Activated T-cell treated with anti-CD3 and anti-CD28 coated beads, Interleukin-2, amount 50 U/mL, for 24 hours (primary cell): ENCODE measurements around the gene MYG1.
A peak's percentile ranks its signal among the peaks of the same experiment; 100 is the strongest.
"Not testable (repeated sequence)": the region's sequence is repeated elsewhere in the genome, so short reads cannot be mapped to it uniquely, and the experiment has no call there.

ENCODE experiments used
- DNase-seq: peaks from one replicate; pipeline ENCODE4 v3.0.0-alpha.2; 2020
- H3K27ac Mint-ChIP-seq: 2 replicates; pipeline ENCODE4 v1.8.0; 2020; ENCODE audit warnings: mild to moderate bottlenecking, mixed read lengths
- H3K27me3 Mint-ChIP-seq: 2 replicates; pipeline ENCODE4 v1.8.0; 2020; ENCODE audit warnings: mixed read lengths
- H3K36me3 Mint-ChIP-seq: 2 replicates; pipeline ENCODE4 v1.8.0; 2020; ENCODE audit warnings: low read depth, mixed read lengths
- H3K4me1 Mint-ChIP-seq: 2 replicates; pipeline ENCODE4 v1.8.0; 2020; ENCODE audit warnings: low read depth, mixed read lengths
- H3K4me3 Mint-ChIP-seq: 2 replicates; pipeline ENCODE4 v1.8.0; 2020; ENCODE audit warnings: mild to moderate bottlenecking, moderate library complexity, mixed read lengths
- H3K9me3 Mint-ChIP-seq: 2 replicates; pipeline ENCODE4 v1.8.0; 2020; ENCODE audit warnings: mixed read lengths

MYG1 gene

DNA sequence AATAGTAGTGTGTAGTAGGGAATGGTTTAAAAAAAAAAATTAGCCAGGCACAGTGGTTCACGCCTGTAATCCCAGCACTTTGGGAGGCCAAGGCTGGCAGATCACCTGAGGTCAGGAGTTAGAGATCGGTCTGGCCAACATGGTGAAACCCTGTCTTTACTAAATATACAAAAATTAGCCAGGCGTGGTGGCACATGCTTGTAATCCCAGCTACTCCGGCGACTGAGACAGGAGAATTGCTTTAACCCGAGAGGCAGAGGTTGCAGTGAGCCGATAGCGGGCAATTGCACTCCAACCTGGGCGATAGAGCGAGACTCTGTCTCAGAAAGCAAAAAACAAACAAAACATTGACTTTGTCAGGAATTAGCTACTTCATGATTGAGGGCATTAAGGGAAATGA is 2.4 kb upstream of the MYG1 start:
- Mint-ChIP-seq H3K27ac (peak overlapping the region; percentile 91), H3K36me3 (peaks cover 99% of the 10 kb centered on the region), H3K4me1 (peaks cover 64% of the 10 kb centered on the region), H3K4me3 (peak overlapping the region; percentile 100)
- H3K27me3 Mint-ChIP-seq, DNase-seq, H3K9me3 Mint-ChIP-seq: not testable (repeated sequence)

DNA sequence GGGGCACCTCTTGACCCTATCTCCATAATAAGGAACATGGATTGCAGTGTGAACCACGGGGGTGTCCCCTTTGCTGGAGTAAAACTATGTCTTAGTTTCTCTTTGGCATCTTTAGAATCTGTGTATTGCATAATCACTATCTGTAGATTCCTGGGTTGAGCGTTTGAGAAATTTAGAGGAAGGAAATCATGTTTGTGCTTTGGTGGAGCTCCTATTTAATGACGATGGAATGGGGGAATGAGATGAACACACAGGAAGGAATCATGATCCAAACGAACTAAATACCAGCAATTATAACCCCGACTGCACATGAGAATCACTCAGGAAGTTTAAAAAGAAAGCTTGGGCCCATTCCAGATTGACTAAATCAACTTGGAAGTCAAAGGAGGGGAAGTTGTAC is 1.3 kb upstream of the MYG1 start:
- DNase-seq = no peak
- Mint-ChIP-seq H3K4me1 (peaks cover 74% of the 10 kb centered on the region), H3K27ac (peak overlapping the region; percentile 91), H3K9me3 (no peaks in the 10 kb centered on the region), H3K27me3 (no peaks in the 10 kb centered on the region), H3K36me3 (peaks cover 99% of the 10 kb centered on the region), H3K4me3 (peak overlapping the region; percentile 100)

DNA sequence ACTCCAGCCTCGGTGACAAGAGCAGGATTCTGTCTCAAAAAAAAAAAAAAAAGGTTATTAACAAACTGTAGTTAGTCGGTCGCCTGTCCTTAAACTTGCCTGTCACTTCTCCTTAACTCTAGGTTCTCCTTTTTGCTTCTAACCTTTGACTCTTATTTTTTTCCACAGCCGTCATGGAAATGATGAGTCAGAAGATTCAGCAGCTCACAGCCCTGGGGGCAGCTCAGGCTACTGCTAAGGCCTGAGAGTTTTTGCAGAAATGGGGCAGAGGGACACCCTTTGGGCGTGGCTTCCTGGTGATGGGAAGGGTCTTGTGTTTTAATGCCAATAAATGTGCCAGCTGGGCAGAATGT is 418 bp upstream of the MYG1 start:
- Mint-ChIP-seq H3K27me3 (no peaks in the 10 kb centered on the region), H3K9me3 (no peaks in the 10 kb centered on the region), H3K27ac (peak overlapping the region; percentile 91), H3K36me3 (peaks cover 99% of the 10 kb centered on the region), H3K4me1 (peaks cover 76% of the 10 kb centered on the region), H3K4me3 (peak overlapping the region; percentile 87)
- DNase-seq = no peak

DNA sequence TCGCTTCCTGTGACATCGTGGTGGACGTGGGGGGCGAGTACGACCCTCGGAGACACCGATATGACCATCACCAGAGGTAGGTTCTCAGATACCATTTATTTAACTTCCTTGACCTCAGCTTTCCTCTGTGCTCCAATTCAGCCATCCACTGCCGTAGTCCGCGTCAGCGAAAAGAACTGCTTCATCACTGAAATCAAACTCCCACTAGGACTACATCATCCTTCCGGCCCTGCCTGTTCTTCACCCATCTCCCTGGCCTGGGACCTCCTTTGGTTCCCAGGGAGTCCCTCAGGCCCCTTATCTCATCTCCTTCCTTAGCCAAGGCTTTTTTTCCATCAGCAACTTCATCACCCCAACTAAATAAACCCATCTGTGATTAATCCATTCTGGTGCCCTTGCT is 692 bp downstream of the MYG1 start:
- Mint-ChIP-seq H3K27ac (peak overlapping the region; percentile 91), H3K27me3 (no peaks in the 10 kb centered on the region), H3K36me3 (peaks cover 96% of the 10 kb centered on the region), H3K4me1 (peaks cover 66% of the 10 kb centered on the region), H3K9me3 (no peaks in the 10 kb centered on the region), H3K4me3 (peak overlapping the region; percentile 87)
- DNase-seq = no peak

DNA sequence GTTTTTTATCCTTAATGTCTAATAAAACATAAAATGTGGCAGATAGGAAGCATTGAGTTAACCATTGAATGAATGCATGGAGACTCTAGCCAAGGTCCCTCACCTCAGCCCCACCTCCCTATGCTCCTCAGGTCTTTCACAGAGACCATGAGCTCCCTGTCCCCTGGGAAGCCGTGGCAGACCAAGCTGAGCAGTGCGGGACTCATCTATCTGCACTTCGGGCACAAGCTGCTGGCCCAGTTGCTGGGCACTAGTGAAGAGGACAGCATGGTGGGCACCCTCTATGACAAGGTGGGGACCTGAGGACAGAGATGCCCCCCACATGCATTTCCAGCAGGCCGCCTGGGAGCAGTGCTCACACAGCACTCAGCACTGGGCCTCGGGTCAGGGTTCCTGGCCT is 3.4 kb downstream of the MYG1 start:
- Mint-ChIP-seq H3K27ac (peak overlapping the region; percentile 28), H3K4me3 (peak overlapping the region; percentile 6), H3K36me3 (peaks cover 96% of the 10 kb centered on the region), H3K27me3 (no peaks in the 10 kb centered on the region), H3K9me3 (no peaks in the 10 kb centered on the region), H3K4me1 (peaks cover 49% of the 10 kb centered on the region)
- no peak for DNase-seq

DNA sequence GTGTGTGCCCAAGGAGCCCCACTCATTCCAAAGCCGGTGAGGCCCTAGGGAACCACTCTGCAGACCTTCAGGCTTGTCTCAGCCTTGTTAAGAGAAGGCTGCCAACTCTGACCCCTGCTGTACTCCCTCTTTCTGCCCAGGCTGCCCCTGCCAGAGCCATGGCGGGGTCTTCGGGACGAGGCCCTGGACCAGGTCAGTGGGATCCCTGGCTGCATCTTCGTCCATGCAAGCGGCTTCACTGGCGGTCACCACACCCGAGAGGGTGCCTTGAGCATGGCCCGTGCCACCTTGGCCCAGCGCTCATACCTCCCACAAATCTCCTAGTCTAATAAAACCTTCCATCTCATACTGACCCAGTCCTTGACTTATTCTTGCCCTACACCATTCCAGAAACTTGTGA is 7.3 kb downstream of the MYG1 start:
- Mint-ChIP-seq H3K4me3 (no peak overlapping the region), H3K36me3 (peaks cover 93% of the 10 kb centered on the region), H3K27ac (peak overlapping the region; percentile 4), H3K4me1 (peaks cover 14% of the 10 kb centered on the region), H3K27me3 (no peaks in the 10 kb centered on the region), H3K9me3 (no peaks in the 10 kb centered on the region)
- no peak for DNase-seq

DNA sequence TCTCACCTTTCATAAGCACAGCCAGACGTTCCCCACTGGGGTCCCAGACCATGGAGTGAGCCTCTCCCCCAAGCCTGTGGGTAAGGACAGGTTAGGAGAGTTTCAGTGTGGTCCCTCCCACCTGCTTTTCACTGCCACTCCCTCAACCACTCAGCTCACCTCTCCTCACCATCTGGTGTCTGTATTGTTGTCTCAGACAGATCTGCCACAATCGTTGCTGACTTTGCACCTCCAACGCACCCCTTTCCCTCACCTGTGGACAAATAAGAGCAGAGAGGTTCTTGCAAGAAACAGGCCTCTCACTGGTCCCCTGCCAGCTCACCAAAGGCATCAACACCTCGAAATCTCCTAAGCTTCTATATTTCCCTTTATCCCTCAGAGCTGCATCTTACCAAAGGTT is 8.8 kb downstream of the MYG1 start:
- H3K4me3 Mint-ChIP-seq = no peak overlapping the region
- no peak for DNase-seq
- H3K27ac Mint-ChIP-seq = peak overlapping the region; percentile 34
- peaks cover 1% of the 10 kb centered on the region for H3K4me1 Mint-ChIP-seq
- H3K27me3 Mint-ChIP-seq = no peaks in the 10 kb centered on the region
- peaks cover 84% of the 10 kb centered on the region for H3K36me3 Mint-ChIP-seq
- no peaks in the 10 kb centered on the region for H3K9me3 Mint-ChIP-seq

DNA sequence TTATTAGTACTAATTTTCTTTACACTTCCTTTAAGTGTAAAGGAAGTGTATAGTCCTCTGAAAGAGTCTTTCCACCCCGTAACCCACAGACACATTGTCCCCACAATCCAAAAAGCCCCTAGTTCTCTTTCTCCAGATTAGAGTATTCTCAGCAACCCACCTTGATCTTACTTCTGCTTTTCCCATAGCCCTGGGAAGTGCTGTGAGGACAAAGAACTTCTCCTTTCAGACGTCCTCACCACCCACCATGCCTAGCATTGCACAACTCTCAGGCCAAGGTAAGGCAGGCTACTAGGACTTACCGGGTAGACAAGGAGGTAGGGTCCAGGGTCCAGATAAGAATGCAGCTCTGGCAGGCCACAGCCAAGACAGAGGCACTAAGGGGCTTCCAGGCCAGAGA is 14.5 kb downstream of the MYG1 start:
- H3K36me3 Mint-ChIP-seq = peaks cover 79% of the 10 kb centered on the region
- no peak overlapping the region for H3K4me3 Mint-ChIP-seq
- peaks cover 9% of the 10 kb centered on the region for H3K4me1 Mint-ChIP-seq
- no peak for DNase-seq
- no peaks in the 10 kb centered on the region for H3K9me3 Mint-ChIP-seq
- peak overlapping the region; percentile 66 for H3K27ac Mint-ChIP-seq
- H3K27me3 Mint-ChIP-seq = no peaks in the 10 kb centered on the region

DNA sequence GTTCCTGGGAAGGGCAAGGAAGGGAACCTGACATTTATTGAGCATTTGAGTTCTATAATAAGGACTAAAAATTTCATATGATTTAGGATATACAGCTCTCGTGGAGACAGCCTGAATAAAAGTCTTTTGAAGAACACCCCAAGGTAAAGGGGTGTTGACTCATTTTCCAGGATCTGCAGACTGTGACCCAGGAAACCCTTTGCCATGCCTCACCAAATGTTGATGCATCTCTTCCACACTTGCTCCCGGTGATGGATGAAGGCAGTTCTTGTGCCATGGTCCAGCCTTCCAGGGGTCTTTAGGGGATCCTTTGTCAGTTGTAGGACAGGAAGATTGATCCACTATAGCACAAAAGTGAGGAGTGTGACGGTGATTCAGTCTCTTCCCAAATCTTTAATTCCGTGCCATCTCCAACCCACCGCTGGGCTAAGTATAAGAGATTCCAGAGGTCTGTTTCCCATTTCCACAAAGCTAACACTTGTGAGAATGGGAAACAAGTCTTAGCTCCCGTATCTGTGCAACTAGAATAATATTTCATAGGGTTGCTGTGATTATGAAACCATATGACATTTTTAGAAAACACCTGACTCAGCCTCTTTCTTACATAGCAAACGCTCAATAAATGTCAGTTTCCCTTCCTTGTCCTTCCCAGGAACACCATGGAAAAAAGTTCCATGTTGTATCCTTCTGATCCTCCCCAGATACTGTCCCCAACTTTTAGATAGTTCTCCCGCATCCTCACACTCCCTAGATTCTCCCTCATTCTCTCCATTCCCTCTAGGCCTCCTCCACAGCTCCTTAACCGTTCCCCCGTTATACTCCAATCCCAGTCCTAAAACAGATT is 21.1 kb downstream of the MYG1 start:
- no peaks in the 10 kb centered on the region for H3K27me3 Mint-ChIP-seq
- no peak for DNase-seq
- H3K27ac Mint-ChIP-seq = peak overlapping the region; percentile 99
- H3K4me3 Mint-ChIP-seq = peak overlapping the region; percentile 95
- H3K4me1 Mint-ChIP-seq = peaks cover 47% of the 10 kb centered on the region
- H3K9me3 Mint-ChIP-seq = no peaks in the 10 kb centered on the region
- peaks cover 46% of the 10 kb centered on the region for H3K36me3 Mint-ChIP-seq

DNA sequence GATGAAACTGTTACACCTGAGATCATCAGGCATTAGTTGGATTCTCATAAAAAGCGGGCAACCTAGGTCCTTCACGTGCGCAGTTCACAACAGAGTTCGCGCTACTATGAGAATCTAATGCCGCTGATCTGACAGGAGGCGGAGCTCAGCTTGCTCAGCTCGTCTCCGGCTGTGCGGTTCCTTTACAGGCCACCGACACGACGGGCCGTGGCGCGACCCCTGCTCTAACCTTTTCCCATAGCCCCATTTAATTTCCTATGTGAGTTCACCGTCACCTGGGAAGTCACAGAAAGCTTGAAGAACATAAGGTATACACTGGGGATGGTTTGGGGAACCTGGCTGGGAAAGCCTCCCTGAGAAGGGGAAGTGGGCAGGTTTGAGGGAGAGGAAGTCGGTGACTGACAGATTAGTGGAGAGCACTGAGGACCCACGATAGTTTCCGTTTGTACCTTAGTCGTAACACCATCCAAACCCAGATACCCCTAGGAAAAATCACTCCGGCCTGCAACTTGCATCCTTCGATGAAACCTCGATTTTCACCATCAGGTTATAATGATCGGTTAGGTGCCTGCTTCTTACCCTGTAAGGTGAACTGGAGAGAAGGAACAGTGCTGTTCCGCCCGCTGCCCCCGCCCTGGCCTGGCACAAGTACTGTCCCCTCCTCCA is 24.8 kb downstream of the MYG1 start:
- H3K9me3 Mint-ChIP-seq = no peaks in the 10 kb centered on the region
- peaks cover 45% of the 10 kb centered on the region for H3K4me1 Mint-ChIP-seq
- peak overlapping the region; percentile 99 for H3K27ac Mint-ChIP-seq
- DNase-seq = peak; percentile 79
- peak overlapping the region; percentile 84 for H3K4me3 Mint-ChIP-seq
- peaks cover 4% of the 10 kb centered on the region for H3K27me3 Mint-ChIP-seq
- peaks cover 17% of the 10 kb centered on the region for H3K36me3 Mint-ChIP-seq

DNA sequence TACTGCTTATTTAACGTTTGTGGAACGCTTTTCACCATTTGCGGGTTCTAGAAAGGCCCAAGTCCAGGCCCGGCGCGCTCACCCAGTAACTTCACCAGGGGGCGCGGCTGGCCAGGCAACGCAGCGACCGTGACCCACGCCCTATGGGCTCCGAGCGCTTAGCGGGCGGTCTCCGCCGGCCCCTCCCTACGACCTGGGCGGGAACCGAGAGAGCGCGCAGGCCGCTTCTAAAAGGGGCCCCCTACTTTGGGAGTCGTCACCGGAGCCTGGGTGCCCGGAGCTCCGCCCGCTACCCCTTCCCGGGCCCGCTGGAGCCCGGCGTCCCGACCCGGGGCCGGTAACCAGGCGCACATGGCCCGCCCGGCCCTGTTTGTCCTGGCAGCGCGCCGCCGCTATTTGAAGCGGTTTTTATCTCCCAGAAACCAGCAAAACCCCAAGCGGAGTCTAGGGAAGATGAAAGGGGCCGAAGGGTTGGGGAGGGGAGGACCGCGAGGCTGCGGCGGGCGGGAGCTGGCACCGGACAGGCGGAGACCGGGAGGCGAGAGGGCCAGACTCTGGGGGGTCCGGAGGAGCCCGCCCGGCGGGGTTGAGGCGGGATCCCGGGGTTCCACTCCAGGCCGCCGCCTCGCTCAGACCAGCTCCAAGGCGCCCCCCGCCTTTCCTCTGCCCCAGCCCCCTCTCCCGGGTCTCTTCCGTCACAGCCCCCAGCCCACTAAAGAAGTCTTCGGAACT is 25.4 kb downstream of the MYG1 start:
- peak overlapping the region; percentile 99 for H3K27ac Mint-ChIP-seq
- H3K4me3 Mint-ChIP-seq = peak overlapping the region; percentile 84
- no peaks in the 10 kb centered on the region for H3K9me3 Mint-ChIP-seq
- peaks cover 11% of the 10 kb centered on the region for H3K36me3 Mint-ChIP-seq
- DNase-seq = peak; percentile 92
- H3K4me1 Mint-ChIP-seq = peaks cover 40% of the 10 kb centered on the region
- peaks cover 4% of the 10 kb centered on the region for H3K27me3 Mint-ChIP-seq

DNA sequence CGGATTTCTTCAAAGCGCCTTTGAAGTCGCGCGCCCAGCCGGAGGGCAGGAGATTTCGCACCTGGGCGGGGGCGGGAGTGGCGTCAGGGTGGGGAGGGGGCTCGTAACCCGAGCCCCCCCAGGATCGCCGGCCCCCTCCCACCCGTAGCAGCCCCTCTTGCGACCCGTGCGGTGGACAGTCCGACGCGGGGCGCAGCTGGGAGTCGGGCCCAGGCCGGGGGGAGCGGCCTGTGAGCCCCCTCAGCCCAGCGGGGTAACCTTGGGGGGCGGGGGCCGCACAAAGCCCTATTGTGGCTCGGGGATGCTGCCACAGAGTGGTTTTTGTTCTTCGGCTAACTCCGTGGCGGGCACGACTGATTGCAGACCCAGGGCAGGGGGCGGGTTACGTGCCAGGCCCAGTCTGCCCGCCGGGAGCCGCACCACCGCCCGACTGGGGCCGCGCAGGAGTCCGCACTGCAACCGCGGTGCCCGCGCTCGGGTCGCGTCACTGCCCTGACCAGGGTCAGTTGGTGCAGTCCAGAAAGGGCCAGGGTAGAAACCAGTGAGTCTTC is 26.1 kb downstream of the MYG1 start:
- DNase-seq = peak; percentile 61
- Mint-ChIP-seq H3K27me3 (peaks cover 4% of the 10 kb centered on the region), H3K27ac (peak overlapping the region; percentile 99), H3K4me3 (peak overlapping the region; percentile 84), H3K9me3 (no peaks in the 10 kb centered on the region), H3K4me1 (peaks cover 34% of the 10 kb centered on the region), H3K36me3 (peaks cover 7% of the 10 kb centered on the region)

DNA sequence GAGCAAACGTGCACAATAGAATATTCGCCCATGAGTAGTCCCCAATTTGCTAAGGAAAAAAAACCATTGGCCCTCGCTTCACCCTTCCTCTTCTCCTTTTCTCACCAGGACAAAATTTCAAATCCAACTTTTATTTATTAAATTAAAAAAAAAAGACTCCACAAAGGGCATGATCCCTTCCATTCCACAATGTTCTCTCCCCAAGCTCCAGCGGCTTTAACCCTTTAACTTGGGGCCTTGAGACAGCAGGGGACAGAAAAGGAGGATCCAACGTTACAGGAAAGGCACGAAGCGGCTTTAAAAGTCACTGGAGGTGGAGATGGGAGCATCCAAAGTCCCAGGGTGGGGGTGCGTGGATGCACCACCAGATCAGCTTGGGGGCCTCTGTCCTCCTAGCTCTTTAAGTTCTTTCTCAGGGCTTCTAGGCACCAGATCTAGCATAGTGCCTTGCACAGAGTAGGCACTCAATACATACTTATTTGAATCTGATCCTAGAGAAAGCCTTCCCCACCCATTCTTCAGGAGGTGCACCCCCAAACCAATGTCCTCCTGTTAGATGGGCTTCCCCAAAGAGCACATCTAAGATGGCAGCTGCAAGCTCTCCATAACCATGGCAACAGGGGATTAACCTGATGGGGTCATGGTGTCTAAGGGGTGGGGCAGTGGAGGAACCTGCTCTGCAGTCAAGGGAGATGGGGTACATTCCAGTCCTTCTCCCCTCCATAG is 27.1 kb downstream of the MYG1 start:
- Mint-ChIP-seq H3K4me3 (peak overlapping the region; percentile 73), H3K27ac (peak overlapping the region; percentile 76)

DNA sequence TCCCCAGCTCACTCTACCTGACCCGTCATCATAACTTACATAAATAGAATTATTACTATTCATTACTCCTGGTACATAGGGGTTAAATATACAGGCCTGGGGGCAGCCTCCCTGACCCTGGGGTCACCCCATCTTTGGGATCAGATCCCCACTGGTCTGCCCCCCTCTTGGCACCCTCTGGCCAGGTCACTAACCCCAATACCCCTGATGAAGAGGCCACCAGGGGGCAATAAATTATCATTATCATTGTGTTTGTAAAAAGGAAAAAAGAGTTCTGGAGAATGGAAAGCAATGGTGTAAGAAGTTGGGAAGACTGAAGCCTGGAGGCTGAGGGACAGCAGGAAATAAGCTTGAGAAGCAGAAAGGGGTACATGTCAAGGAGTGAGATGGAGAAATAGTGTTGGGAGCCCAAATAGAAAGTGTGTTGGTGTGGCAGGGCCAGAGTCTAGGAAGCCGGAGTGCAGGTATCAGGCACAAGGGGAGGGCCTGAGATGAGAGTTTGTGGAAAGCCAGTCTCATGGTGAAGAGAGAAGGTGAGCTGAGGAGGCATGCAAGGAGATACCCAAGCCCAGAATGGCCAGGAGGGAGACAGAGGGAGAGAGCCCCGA is 28.0 kb downstream of the MYG1 start:
- DNase-seq = no peak
- H3K27ac Mint-ChIP-seq = no peak overlapping the region
- peaks cover 11% of the 10 kb centered on the region for H3K27me3 Mint-ChIP-seq
- no peaks in the 10 kb centered on the region for H3K9me3 Mint-ChIP-seq
- no peaks in the 10 kb centered on the region for H3K36me3 Mint-ChIP-seq
- no peak overlapping the region for H3K4me3 Mint-ChIP-seq
- peaks cover 22% of the 10 kb centered on the region for H3K4me1 Mint-ChIP-seq

More for the DNA sequence above, 27.1 kb downstream of the MYG1 start:
- no peak for DNase-seq
- Mint-ChIP-seq H3K4me1 (peaks cover 26% of the 10 kb centered on the region), H3K9me3 (no peaks in the 10 kb centered on the region), H3K36me3 (no peaks in the 10 kb centered on the region), H3K27me3 (peaks cover 4% of the 10 kb centered on the region)
